OCI-LY7 (cell line): Measurements from ENCODE around the gene DPH6. TPM values are rescaled to one million over a fixed set of nuclear protein-coding genes. Genes with fewer than 3 reads are reported as not detected.

Experiments used
- BruUV-seq: library from RNA; stranded (reverse); fragments of 400-500 nt; replicated peaks from 2 replicates; lab custom pipeline; 2021; lab: Mats Ljungman, UMichigan
- CTCF ChIA-PET: fragments of 300-600 bp; sonication (Branson Sonifier 250); formaldehyde crosslinking; loops from one replicate; lab custom pipeline; 2022; ENCODE audit warnings: antibody characterized with exemption; ENCODE audit not compliant: unreplicated experiment; lab: Charles Lee
- POLR2A ChIA-PET: fragments of 300-600 bp; sonication (Branson Sonifier 250); formaldehyde crosslinking; loops from one replicate; lab custom pipeline; 2022; ENCODE audit warnings: antibody characterized with exemption; lab: Charles Lee
- DNase-seq: peaks from one replicate; pipeline ENCODE4 v3.0.0-alpha.2; 2015; ENCODE audit warnings: low spot score
- H2AFZ ChIP-seq: fragments of 200-600 bp; sonication (generic), shearing (Covaris generic); 2 replicates; pipeline ENCODE4 v1.6.1; 2014; ENCODE audit warnings: mild to moderate bottlenecking, antibody characterized with exemption, low read length, moderate library complexity
- H3K27ac ChIP-seq: fragments of 200-600 bp; sonication (generic); 2 replicates; pipeline ENCODE4 v1.5.1; 2014; ENCODE audit warnings: mixed run types, low read depth, mild to moderate bottlenecking, moderate library complexity, low read length, inconsistent platforms; ENCODE audit not compliant: poor library complexity, severe bottlenecking
- H3K36me3 ChIP-seq: fragments of 200-600 bp; sonication (generic); 2 replicates; pipeline ENCODE4 v1.6.1; 2014; ENCODE audit warnings: mild to moderate bottlenecking, antibody characterized with exemption, low read length, moderate library complexity, mixed read lengths; ENCODE audit not compliant: insufficient read depth
- H3K4me1 ChIP-seq: fragments of 200-600 bp; sonication (generic); 2 replicates; pipeline ENCODE4 v1.5.1; 2014; ENCODE audit warnings: mild to moderate bottlenecking, low read length; ENCODE audit not compliant: insufficient read depth, poor library complexity, severe bottlenecking
- H3K4me2 ChIP-seq: fragments of 200-600 bp; sonication (generic); 2 replicates; pipeline ENCODE4 v1.6.1; 2014; ENCODE audit warnings: mild to moderate bottlenecking, low read length
- H3K4me3 ChIP-seq: fragments of 200-600 bp; sonication (generic); 2 replicates; pipeline ENCODE4 v1.5.1; 2014; ENCODE audit warnings: mild to moderate bottlenecking, low read depth, low read length; ENCODE audit not compliant: poor library complexity, severe bottlenecking
- H3K79me2 ChIP-seq: fragments of 200-600 bp; sonication (generic); 2 replicates; pipeline ENCODE4 v1.6.1; 2016; ENCODE audit warnings: low read depth, mild to moderate bottlenecking, low read length, moderate library complexity, mixed read lengths; ENCODE audit not compliant: insufficient read depth
- H3K9me2 ChIP-seq: fragments of 200-600 bp; sonication (generic); 2 replicates; pipeline ENCODE4 v1.6.1; 2016; ENCODE audit warnings: mild to moderate bottlenecking, low read length, mixed read lengths; ENCODE audit not compliant: insufficient read depth
- H3K9me3 ChIP-seq: fragments of 200-600 bp; sonication (generic); 2 replicates; pipeline ENCODE4 v1.6.1; 2014; ENCODE audit warnings: mild to moderate bottlenecking, mixed run types, low read length, mixed read lengths
- H4K20me1 ChIP-seq: fragments of 200-600 bp; sonication (generic); 2 replicates; pipeline ENCODE4 v1.6.1; 2014; ENCODE audit warnings: mild to moderate bottlenecking, antibody characterized with exemption, low read length, moderate library complexity, mixed read lengths; ENCODE audit not compliant: insufficient read depth
- EZH2phosphoT487 ChIP-seq: fragments of 200-600 bp; sonication (generic); IDR thresholded peaks from 2 replicates; pipeline ENCODE4 v1.6.1; 2018; ENCODE audit warnings: low read depth, borderline replicate concordance, mild to moderate bottlenecking, mixed run types, antibody characterized with exemption, low read length, moderate library complexity, mixed read lengths
- intact Hi-C: fragments of 100-400 bp; cut with micrococcal nuclease; formaldehyde crosslinking; loops from one replicate; pipeline ENCODE4 v1.10.0; 2022; ENCODE audit not compliant: unreplicated experiment
- total RNA-seq, 2 experiments: library from RNA; depleted of rRNA in 1 of 2; stranded (reverse); fragments of >200 nt in 1 of 2; shearing (Covaris generic) in 1 of 2; gene quantifications; 2 replicates each; pipeline ENCODE4 v1.2.3, GENCODE V29; 2014 to 2022
- TF ChIP-seq, protein P1 (sequence below): fragments of 200-600 bp; sonication (generic); conservative IDR thresholded peaks from 2 replicates; pipeline ENCODE4 v1.5.1; 2014; ENCODE audit warnings: mild to moderate bottlenecking, antibody characterized with exemption, low read length, moderate library complexity, mixed read lengths

The DPH6 gene
- total RNA-seq, 2 experiments from 2014 or later = 12.6 to 21.4 TPM

DNA sequence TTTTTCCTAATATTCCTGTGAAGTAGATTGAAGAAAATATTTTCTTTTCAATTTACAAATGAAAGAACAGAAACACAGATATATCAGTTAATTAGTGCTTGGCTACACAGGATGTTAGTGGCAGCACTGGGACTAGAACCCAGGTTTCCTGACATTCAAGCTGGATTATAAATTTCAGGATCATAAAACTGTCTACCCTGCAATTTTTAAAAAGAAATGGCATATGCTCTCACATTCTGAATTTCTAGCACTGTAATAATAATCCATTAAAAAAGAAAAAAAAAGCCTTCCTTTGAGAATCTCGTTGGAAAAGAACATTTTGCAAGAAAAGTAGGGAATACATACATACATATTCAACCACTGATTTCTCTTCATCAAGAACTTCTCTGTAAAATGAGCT lies 9.3 kb upstream of the DPH6 start:
- ChIA-PET POLR2A (interaction anchor here (0.7 kb wide), 1 partner anchor 10 kb away, joined by 3 read pairs; no protein-coding TSS in a partner anchor), CTCF (no interaction called here)
- no peak overlapping the region for H3K4me2 ChIP-seq
- H3K27ac ChIP-seq = no peak overlapping the region
- H3K9me3 ChIP-seq = no peaks in the 10 kb centered on the region
- BruUV-seq = no TSS peak
- H3K36me3 ChIP-seq = no peaks in the 10 kb centered on the region
- TF ChIP-seq, protein P1, sequence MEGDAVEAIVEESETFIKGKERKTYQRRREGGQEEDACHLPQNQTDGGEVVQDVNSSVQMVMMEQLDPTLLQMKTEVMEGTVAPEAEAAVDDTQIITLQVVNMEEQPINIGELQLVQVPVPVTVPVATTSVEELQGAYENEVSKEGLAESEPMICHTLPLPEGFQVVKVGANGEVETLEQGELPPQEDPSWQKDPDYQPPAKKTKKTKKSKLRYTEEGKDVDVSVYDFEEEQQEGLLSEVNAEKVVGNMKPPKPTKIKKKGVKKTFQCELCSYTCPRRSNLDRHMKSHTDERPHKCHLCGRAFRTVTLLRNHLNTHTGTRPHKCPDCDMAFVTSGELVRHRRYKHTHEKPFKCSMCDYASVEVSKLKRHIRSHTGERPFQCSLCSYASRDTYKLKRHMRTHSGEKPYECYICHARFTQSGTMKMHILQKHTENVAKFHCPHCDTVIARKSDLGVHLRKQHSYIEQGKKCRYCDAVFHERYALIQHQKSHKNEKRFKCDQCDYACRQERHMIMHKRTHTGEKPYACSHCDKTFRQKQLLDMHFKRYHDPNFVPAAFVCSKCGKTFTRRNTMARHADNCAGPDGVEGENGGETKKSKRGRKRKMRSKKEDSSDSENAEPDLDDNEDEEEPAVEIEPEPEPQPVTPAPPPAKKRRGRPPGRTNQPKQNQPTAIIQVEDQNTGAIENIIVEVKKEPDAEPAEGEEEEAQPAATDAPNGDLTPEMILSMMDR = no peak
- TF ChIP-seq EZH2phosphoT487 = no peak
- no peaks in the 10 kb centered on the region for H4K20me1 ChIP-seq
- no peak overlapping the region for H3K4me3 ChIP-seq
- H3K4me1 ChIP-seq = no peaks in the 10 kb centered on the region
- H3K9me2 ChIP-seq = no peaks in the 10 kb centered on the region
- DNase-seq = no peak
- intact Hi-C loops = no loop called here
- H3K79me2 ChIP-seq = no peaks in the 10 kb centered on the region
- no peak overlapping the region for H2AFZ ChIP-seq

DNA sequence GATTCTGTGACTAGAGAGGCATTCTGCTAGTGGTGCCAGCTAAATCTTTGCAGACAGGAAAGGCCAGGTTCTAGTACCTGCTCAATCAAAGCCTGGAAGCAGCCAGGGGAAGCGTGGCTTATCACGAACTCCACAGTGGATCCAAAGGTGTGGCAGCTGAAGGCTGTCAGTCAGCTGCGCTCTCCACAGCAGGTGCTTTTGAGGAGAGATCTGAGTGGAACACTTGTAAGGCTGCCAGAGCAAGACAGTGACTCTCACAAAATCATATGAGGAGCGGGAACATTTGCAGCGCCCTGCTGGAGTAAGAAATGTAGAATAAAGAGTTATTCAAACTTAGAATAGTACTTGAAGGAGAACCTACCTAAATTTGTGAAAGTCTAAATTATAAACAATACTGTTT lies 5.0 kb upstream of the DPH6 start:
- no peak overlapping the region for H3K4me2 ChIP-seq
- H3K79me2 ChIP-seq = no peaks in the 10 kb centered on the region
- no peaks in the 10 kb centered on the region for H3K36me3 ChIP-seq
- H3K9me3 ChIP-seq = no peaks in the 10 kb centered on the region
- no peaks in the 10 kb centered on the region for H3K9me2 ChIP-seq
- ChIA-PET CTCF (no interaction called here), POLR2A (interaction anchor here (2.4 kb wide), 1 partner anchor 8 kb away, joined by 9 read pairs; no protein-coding TSS in a partner anchor)
- H2AFZ ChIP-seq = no peak overlapping the region
- DNase-seq = no peak
- no peak overlapping the region for H3K27ac ChIP-seq
- peaks cover 10% of the 10 kb centered on the region for H3K4me1 ChIP-seq
- no TSS peak for BruUV-seq
- no peak overlapping the region for H3K4me3 ChIP-seq
- no peaks in the 10 kb centered on the region for H4K20me1 ChIP-seq
- no peak for TF ChIP-seq EZH2phosphoT487
- TF ChIP-seq, protein P1 = no peak
- intact Hi-C loops = no loop called here

DNA sequence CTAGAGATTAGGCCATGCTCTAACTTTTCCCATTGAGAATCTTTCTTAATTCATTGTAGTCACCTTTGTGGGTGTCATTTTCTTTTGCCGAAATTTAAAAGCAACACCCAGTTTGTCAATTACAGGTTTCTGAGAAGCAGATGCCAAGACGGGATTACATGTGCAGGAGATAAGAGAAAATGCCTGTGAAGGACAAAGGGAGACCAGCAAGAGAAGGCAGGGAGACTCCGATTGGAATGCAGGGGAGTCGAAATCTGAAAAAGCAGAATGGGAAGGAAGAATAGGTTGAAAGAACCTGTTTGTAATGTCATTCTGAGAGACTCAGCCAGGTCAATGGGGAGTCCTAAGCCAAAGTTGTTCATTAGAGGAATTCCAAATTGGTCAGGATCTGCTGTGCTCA lies 3.6 kb upstream of the DPH6 start:
- Histone ChIP-seq H3K9me2 (no peaks in the 10 kb centered on the region), H3K4me3 (no peak overlapping the region), H3K36me3 (no peaks in the 10 kb centered on the region), H4K20me1 (no peaks in the 10 kb centered on the region), H2AFZ (no peak overlapping the region), H3K9me3 (no peaks in the 10 kb centered on the region), H3K4me2 (no peak overlapping the region), H3K27ac (no peak overlapping the region), H3K79me2 (no peaks in the 10 kb centered on the region), H3K4me1 (peaks cover 13% of the 10 kb centered on the region)
- TF ChIP-seq, protein P1 = no peak
- TF ChIP-seq EZH2phosphoT487 = no peak
- CTCF ChIA-PET = no interaction called here
- no peak for DNase-seq
- POLR2A ChIA-PET = no interaction called here
- intact Hi-C loops = loop anchor here (5.0 to 10.0 kb wide), 2 partner anchors 1025 to 1553 kb away; partner anchors contain the start of genes CDIN1 and MEIS2
- no TSS peak for BruUV-seq
